ENCODE measurements around the gene P2RY2.

Gene P2RY2

DNA sequence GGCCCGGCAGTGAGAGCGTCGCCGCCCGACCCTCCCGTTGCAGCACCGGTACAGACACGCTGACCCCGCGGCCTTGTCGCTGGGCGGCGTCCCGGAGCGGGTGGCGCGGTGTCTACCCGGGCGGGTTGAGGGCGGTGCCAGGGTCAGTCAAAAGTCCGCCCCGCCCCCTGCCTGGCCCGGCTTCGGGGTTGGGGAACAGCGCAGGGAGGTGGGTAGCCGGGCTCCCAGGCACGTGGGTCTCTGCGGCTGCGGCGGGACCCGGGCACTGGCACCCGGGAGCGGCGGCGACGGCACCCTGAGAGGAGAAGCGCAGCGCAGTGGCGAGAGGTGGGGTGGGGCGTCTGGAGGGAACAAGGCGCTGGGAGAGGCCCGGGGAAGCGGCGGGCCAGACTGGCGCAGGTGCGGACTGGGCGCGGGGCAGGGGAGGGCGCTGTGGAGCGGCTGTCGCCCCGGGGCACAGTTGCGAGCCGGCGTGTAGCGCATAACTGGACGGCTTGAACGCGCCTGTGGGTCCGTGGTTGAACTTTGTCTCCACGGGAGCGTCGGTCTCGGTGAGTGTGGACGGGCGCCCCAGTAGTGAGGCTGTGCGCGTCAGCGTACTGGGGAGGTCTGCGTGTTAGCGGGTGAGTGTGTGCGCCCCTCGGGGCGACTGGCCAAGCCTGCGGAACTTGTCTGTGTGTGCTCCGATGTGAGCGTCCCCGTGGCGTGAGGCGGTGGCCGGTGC, at the start of gene P2RY2:
TSS of gene P2RY2 (plus strand) at position 176 of the 724 bp plus-strand sequence. CDS start 15,879 bp downstream, outside the sequence.
- no peak for DNase-seq

DNA sequence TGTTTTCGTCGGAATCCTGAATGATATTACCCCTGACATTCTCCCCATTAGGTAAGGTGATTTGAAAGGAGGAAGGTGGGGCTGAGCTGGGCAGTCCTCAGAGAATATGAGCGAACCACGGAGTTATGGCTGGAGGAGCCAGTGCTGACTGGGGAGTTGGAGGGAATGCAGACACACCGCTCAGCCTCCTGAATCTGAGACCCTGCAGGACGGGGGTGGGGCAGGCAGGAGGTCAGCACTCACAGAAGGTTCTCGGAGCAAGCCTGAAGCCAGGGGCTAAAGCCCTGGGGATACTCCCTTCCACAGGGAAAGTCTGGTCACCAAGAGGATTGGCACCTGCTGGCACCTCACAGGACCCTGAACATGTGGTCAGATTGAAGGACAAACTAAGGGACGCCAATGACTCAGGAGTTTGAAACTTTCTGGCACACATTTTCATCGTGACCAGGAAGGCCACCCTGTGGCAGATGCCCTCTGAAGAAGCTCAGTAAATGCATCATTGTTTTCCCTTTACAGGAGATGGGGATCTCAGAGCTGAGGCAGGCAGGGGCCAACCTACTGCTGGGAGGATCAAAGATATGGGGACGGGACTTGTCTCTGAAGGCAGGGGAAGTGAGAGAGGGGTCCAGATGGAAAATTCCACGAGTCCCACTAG, 49.0 kb upstream of the P2RY2 start:
- no peak for DNase-seq

DNA sequence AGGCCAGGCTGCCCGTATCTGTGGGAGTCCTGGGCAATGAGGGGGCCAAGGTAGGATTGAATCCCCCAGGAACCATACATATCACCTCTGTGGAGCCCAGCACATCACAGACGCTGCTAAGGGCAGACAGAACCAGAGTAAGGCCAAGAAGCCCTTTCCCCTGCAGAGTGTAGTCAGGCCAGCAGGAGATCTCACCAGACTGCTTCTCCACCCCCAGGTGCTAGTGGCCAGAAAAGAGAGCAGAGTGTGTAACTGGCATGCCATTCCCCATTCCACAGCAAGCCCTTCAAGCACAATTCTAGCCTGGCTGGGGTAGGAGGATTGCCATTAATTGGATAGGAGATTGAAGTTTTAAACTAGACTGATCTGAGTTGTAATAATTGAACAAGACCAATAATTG, 47.9 kb upstream of the P2RY2 start:
- no peak for DNase-seq

DNA sequence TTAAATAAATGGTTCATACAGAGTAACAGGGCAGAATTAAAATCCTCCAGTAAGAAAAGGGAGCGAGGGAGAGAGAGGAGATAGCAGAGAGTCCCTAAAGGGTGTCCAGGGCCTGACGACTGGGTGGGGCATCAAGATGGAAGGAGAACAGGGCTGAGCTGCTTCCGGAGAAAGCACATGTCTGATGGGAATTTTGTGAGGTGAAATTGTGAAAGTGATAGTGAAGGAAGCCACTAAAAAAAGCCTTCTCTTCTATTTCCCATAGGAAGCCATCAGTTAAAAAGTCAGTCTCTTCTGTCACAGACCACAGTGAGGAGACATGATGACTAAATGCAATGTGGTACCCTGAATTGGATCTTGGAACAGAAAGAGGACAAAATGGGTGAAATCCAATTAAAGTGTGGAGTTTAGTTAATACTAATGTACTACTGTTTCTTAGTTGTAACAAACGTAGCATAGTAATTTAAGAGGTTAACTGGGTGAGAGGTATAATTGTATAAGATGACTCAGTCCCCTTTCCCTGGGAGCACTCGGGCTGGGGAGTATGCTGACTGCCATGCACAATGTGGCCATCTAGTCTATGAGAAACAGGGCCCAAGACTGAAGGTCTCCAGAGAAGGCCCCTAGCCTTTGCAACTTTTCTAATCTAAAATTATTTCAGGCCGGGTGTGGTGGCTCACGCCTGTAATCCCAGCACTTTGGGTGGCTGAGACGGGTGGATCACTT, 46.5 kb upstream of the P2RY2 start:
- no peak for DNase-seq

DNA sequence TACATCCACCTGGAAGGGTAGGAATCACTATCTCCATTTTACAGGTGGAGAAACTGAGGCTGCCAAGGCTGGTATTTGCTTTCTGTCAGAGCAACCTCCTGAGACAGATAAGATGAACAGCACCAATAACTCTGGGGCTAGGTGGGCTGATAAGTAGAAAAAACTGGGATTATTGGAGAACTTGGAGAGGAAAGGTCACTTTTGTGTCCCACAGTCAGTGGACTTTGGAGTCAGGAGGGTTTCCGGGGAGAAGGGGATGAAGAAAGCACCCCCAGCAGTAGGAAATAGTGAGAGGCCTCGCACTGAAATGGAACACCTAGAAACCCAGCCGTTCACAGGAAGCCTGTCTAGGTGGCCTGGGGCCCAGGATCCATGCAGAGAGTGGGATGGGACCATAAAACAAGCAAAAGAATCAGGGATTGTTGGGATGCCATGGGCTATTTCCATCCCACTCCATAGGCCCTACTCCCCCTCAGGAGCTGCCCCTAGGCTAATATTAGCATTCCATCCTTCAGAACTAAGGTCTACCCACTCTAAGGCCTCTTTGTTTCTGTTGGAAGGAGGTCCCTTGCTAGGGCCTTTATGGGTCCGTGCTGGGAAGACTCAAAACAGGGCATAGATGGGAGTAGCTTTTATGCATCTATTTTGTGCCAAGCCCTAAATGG, 45.0 kb upstream of the P2RY2 start:
- no peak for DNase-seq

DNA sequence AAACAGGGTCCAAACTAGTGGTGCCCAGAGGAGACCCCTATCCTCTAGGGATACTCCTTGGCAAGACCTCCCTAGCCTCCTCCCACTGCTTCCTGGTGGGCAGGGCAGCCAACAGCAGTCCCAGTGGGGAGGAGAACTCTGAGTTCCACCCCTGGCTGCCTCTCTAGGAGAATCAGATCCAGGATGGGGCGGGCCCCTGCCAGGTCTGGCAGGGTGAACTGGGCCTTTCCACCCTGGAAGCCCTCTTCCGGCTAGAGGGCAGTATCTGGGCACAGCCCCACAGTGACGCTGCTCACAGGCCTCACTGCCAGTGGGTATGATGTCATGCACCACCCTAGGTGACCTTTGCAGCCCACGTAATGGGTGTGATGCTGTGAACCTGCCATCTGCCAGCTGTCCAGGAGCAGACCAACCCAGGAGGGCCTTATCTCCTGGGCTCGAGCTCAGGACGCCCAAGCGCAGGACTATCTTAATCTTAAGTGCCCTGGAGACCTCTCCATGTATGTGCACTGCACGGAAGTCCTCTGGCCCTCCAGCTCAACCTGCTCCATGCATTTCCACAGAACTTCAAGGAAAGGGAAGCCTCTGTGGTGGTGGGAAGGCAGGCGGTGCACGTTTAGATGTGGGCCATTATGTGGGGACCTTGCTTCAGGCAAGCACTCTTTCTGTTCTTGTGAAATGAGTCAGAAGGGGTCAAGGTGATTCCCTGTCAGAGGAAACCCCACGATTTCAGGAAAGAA, 44.2 kb upstream of the P2RY2 start:
- DNase-seq = no peak

DNA sequence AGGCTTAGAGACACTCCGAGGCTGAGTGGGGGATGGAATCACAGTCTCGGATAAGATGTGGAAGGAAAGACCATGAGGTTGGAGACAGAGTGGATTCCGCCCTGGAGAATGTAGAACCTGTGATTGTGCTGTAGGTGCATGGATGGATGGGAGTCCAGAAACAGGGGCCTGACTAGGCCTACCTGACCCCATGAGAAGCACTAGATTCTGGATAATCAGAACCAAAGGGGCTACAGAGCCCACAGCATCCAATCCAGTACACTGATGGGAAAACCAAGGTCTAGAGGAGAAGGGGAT, 43.6 kb upstream of the P2RY2 start:
- DNase-seq = no peak

DNA sequence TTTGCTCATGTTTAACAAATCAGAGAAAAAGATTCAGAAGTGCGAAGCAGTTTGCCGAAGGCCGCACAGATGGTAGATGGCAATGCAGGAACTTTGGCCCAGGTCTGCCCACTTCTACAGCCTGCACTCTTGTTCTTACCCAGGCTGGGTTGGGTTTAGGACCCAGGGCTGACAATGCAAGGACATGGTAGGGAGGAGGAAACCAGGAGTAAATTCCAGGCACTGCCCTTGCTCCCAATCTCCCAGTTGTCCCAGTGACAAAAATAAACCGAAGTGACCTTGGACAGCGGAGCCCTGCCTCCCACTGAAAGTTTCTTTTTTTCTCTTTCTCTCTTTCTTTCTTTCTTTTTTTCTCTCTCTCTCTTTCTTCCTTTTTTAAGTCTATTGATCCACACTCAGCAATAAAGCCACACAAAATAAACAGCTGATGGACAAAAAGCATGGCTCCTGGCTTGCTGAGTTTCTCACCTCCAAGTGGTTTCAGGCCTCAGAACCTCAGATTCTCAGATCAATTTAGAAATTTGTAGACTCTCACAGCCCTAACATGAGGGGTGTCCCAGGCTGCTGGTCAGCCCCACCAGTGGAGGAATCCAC, 42.4 kb upstream of the P2RY2 start:
- DNase-seq = no peak

DNA sequence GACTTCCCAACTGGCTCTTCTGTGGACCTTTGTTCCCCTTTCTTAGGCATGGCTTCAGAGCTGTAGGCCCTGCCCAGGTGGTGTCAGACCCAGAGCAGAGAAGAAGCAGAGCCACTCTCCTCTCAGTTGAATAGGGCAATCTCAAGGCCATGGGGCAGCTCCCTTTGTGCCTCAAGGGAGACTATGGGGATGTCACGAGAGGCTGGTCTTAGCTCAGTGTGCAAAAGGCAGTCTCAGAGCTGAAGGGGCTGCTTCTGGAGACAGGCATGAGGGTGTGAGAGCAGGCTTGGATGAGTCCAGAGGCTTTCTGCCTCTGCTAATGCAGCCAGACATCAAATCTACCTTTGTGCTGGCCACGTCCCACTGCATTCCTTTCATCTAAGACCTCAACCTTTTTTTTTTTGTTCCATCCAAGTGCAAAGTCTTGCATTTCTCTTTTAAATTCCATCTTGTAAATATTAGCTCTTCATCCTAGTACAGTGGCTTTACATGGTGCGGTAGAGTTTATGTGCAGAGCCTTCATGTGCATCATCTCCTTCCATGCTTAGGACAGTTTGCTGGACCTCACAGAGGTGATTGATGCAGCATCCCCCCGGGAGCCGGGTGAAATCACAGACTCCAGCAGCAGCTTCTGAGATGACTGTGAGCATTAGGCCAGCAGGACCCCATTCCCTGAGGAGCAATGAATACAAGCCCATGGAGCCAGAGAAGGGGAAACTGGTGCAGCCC, 41.8 kb upstream of the P2RY2 start:
- no peak for DNase-seq

DNA sequence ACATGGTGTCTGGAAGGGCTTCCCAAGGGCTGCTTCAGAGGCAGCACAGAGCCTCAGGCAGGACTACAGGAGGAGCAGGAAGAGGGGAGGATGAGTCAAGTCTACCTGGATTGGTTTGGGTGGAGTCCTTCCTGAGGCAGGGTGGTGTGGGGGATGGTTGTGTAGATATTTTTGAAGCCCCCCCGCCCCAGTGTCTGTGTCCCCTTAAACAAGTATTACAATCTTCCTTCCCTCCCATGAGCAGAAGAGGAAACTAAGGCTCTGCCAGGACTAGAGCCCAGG, 41.3 kb upstream of the P2RY2 start:
- no peak for DNase-seq

DNA sequence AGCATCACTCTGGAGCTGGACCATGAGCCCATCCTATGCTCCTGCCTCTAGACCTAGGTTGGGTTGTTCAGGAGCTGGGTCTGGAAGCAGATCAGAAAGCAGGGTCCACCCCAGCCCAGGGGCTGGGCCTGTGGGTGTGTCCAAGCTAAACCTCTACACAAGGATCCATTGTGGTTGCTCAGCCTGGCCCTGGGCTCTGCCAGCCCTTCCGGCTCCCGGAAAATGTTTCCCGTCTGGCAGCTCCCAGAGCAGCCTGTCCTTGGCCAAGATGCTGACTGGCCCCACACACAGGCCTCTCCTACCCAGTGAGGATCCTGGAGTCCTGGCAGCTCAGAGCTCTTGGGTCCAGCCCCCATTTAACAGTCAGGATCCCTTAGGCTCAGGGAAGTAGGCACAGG, 40.7 kb upstream of the P2RY2 start:
- no peak for DNase-seq

DNA sequence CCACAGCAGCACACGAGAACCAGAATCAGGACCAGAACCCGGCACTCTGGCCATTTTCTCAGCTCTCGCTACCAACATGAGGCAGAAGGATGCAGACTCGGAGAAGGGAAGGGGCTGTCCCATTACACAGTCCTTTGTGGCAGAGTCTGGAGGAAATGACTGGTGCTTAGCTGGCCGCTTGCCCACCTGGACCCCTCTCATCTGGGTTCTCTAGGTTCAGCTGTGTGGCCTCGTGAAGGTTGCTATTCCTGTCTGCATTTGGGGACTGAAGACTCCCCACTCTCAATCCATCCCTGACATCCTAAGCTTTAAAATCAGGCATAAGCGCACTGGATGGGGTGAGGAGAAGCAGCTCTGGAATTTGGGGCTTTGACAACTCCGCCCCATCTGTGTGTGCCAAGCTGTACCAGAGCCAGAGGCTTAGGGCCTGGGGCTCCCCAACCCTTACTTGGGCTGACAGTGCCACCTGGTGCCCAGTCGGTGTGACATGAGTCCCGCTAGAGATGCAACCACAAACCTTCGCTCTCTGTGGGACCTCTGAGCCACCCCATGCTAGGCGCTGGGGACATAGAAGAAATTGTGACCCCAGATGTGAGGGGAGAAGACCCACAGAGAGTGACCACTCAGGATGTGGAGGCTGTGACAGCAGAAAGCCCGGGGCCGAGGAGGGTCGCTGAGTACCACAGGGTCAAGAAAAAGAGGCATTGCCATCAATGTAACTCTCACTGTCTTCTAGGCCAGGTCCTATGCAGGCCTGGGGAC, 40.1 kb upstream of the P2RY2 start:
- DNase-seq = peak; percentile 62 to 67

DNA sequence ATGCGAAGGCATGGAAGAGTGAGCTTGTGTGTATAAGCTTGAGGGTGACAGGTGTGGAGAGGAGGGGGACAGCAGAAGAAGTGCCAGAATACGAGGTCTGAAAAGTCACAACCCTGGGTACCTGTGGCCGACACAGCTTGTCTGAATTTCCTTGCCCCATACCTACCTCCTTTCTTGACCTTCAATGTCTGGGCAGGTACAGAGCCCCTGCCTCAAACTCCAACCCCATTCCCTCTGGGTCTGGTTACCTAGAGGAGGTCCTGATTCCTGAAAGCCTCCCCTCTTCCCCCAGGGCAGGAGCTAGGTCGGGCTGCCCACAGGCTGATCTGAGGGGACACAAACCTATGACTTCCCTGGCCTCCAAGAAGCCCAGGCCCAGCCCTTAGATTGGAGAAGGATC, 39.4 kb upstream of the P2RY2 start:
- no peak for DNase-seq

DNA sequence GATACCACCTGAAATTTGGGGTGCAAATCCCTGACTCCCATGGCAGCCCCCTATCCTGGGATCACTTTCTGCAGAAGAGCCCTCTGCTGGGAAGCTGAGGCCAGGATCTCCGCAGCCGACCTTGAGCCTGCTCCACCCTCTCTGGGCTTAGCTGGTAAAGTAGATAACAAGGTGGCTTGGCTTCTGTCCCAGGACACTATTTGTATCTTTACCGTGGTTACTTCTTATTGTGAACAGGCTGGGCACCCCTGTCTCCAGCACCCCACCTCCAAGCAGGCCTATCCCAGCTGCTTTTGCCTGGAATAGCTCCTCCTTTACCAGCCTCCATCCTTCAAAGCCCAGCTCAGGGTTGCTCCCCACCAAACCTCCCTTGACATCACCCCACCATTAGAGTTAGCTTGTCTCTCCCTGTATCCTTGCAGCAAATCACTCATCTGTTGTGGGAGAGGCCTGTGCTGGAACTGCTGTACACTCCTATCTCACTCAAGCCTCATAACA, 35.2 kb upstream of the P2RY2 start:
- DNase-seq = no peak

DNA sequence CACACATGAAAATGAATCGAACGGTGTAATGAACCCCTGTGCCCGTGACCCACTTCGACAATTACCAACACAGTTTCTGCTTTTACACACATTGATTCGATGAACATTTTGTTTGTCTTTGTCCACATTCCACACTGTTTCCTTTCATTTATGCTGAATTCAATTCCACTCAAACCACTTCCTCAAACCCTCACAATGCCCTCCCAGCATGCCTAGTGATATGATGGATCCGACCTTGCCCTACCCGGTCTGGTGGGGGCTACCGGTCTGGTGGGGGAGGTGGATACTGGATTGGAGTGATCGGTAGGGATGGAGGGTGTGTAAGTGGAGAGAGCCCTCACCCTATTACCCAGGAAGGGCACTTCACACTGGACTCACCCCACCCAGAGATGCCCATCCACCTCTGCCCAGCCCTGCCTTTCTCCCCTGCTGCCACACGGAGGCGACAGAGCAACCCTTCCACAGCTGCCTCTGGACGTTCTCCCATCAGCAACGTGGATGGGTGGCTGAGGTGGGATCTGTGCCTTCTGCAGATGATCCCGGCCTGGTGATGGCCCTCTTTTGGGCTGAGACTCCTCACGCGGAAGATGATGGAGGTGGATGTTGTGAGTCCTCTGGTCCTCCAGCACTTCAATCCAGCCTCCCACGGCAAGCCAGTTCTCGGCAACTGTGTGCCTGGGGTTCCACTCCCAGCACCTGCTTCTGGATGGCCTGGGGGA, 33.0 kb upstream of the P2RY2 start:
- DNase-seq = peak; percentile 41 to 44

DNA sequence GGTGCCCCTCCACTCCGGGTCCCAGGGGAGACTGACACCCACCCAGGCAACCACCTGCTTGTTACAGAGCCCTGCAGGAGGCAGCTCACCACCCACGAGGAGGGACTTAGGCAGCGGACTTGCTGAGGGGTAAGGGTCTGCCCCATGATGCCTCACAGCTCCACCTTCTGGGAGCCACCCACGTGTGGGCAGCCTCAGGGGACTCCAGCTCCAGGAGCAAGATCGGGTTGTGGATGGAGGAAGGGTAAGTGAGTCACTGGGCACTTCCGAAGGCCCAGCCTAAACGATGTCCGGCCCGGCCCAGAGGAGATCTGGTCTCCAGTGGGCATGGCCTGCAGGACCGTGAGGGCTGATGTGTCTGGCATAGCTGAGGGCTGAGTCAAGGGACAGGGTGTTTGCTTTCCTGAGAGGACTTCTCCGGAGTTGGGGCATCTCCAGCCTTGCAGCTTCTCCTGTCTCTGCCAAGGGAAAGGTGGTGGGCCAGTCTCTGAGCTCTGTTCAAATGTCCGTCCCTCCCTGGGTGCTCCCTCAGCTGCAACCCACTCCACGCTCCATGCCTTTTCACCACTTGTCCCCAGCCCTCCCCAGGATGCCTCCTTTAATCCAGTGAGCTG, 32.3 kb upstream of the P2RY2 start:
- DNase-seq = no peak

DNA sequence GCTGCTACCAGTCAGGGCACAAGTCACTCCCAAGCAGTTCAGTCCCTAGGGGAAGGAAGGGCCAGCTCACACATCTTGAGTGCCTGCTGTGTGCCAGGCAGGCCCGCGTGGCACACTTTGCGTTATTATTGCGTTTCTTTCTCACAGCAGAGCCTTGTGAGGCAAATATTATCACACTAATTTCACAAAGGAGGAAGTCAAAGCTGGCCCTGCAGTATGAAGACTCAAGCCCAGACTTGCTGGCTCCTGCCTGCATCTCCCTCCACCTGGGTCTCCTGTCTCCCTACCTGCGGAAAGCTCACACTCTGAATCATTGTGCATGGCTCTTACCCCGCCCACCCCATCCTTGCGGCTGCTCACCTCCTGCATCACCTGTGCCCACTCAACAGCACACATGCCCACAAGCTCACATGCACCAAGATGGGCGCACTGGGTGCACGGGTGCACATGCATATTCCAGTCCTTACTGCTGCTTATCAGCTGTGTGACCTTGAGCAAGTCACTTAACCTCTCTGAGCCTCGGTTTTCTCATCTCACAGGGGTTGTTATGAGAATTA, 31.7 kb upstream of the P2RY2 start:
- DNase-seq = no peak

DNA sequence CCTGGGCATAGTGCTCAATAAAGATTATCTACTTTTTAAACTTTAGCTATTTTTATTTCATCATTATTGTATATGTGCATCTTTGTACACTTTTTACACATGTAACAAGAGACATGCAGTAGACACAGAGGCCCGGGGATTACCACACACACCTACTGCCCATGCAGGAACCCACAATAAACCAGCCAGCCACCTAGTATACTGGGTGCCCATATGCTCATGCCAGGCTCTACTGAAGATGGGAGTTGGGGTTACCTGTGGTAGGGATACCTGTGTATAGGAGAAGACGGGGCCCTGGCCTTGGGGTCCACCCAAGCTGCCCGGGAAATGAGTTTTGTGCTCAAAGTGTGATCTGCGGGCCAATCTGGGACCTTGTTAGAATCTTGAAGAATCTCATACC, 31.2 kb upstream of the P2RY2 start:
- DNase-seq = no peak

DNA sequence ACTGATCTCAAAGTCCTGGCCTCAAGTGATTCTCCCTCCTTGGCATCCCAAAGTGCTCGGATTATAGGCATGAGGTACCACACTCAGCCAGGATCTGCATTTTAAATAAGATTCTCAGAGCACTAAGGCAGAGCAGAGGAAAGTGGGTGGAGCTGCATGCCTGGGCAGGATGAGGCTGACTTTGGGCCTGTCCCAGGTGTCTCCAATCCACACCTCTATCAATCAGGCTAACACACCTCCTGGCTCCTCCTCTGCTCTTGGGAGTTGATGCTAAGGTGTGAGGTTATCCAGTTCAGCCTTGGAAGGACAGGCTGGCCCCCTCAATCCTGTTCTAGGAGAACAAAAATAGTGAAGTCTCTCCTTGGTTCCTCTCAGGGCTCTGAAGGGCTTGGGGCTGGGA, 30.2 kb upstream of the P2RY2 start:
- DNase-seq = no peak

DNA sequence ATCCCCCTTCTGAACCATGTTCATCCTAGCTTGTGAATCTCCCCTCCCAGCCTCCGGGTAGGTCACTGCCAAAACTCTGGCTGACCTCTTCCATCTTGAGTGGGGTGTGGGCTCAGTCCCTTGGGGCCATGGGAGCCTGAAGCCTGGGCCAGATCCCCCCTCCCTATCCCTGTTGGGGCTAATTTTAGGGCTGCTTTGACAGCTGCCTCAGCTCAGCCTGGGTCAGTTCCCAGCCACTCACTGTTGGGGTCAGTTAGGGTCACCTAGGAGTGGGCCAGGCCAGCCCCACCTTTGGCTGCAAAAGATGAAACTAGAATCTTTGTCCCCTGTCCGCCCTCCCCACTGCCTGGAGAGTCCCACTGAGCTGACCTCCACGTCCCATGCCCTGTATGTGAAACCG, 29.8 kb upstream of the P2RY2 start:
- DNase-seq = no peak
